Measurements from ENCODE around the gene FAIM2.
"Not testable (repeated sequence)": the region's sequence is repeated elsewhere in the genome, so short reads cannot be mapped to it uniquely, and the experiment has no call there.

The FAIM2 gene

GRCh38 chr12:49893753-49894750, 9.6 kb downstream of the FAIM2 start:
- DNase-seq: no peak

- no peak for DNase-seq
Observed at GRCh38 chr12:49892732-49893317, 10.9 kb downstream of the FAIM2 start.

GRCh38 chr12:49892084-49892731, 11.5 kb downstream of the FAIM2 start:
- no peak for DNase-seq

- no peak for DNase-seq
Observed at GRCh38 chr12:49891476-49891875, 12.2 kb downstream of the FAIM2 start.

GRCh38 chr12:49891012-49891411, 12.7 kb downstream of the FAIM2 start:
- no peak for DNase-seq

- no peak for DNase-seq
Observed at GRCh38 chr12:49890096-49890461, 13.6 kb downstream of the FAIM2 start.

GRCh38 chr12:49889361-49890095, 14.2 kb downstream of the FAIM2 start:
- no peak for DNase-seq

- no peak for DNase-seq
Observed at GRCh38 chr12:49888461-49889151, 15.1 kb downstream of the FAIM2 start.

GRCh38 chr12:49887536-49888401, 15.9 kb downstream of the FAIM2 start:
- DNase-seq: no peak

- DNase-seq: no peak
Observed at GRCh38 chr12:49887091-49887490, 16.6 kb downstream of the FAIM2 start.

GRCh38 chr12:49885663-49886461, 17.8 kb downstream of the FAIM2 start:
- DNase-seq: no peak

- no peak for DNase-seq
Observed at GRCh38 chr12:49885118-49885517, 18.6 kb downstream of the FAIM2 start.

GRCh38 chr12:49882851-49883464, 20.7 kb downstream of the FAIM2 start:
- DNase-seq: no peak

GRCh38 chr12:49882248-49882850, 21.4 kb downstream of the FAIM2 start:
- no peak for DNase-seq

- no peak for DNase-seq
Observed at GRCh38 chr12:49881415-49882247, 22.1 kb downstream of the FAIM2 start.

GRCh38 chr12:49880756-49881414, 22.8 kb downstream of the FAIM2 start:
- DNase-seq: no peak

GRCh38 chr12:49879065-49879464, 24.6 kb downstream of the FAIM2 start:
- not testable (repeated sequence) for DNase-seq

- DNase-seq: no peak
Observed at GRCh38 chr12:49878021-49878420, 25.7 kb downstream of the FAIM2 start.

Data from DMS 273 treated with DMSO at 0.1 percent for 48 hours (cell line).